GM19023 (cell line): Measurements from ENCODE around the gene KRTAP5-3.
"Not testable (repeated sequence)": the region's sequence is repeated elsewhere in the genome, so short reads cannot be mapped to it uniquely, and the experiment has no call there.

Experiments
- ATAC-seq: cut with Tn5 transposase; IDR thresholded peaks from one replicate; pipeline ENCODE4 v1.9.1; 2021; ENCODE audit warnings: mild to moderate bottlenecking, moderate library complexity; ENCODE audit not compliant: unreplicated experiment

The KRTAP5-3 gene

DNA sequence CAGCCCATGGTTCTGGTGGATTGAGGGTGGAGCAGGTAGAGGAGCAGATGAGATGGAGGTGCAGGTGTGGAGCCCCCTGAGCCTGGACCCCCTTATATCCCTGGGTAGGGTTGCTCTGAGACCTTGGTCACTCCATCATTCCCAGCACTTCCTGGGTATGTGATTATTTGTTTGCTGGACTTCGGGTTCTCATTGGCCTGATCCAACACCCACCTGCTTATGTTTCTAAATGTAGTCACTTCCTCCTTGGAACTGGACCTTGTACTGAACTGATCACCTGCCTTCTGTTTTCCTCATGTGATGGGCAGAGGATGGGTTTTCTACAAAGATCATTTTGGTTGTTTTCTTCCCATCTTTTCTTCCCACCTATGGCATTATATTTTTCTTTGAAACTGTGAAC, 13.8 kb upstream of the KRTAP5-3 start, which contains the start of gene KRTAP5-4:
Gene KRTAP5-4, minus strand, starts transcription at position 53 of the 400 bp plus-strand sequence. Its CDS starts 45 bp downstream, at position 8.
- no peak for ATAC-seq

DNA sequence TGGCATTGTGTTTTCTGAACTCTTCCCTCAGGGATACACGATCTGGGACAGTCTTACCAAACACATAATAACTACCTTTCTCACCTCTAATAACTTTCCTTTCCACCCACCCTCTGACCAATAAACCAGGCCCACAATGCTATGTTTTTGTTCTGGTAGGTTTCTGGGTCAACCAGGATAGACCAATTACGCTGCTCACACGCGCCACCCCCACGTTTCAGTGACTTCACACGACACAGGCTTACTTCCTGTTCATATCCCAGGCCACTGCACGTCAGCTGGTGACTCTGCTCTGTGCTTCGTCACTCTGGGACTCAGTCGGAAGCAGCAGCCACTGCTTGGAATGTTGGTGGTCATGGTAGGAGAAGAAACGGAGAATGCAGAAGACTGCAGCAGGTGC, 11.2 kb upstream of the KRTAP5-3 start:
- no peak for ATAC-seq

DNA sequence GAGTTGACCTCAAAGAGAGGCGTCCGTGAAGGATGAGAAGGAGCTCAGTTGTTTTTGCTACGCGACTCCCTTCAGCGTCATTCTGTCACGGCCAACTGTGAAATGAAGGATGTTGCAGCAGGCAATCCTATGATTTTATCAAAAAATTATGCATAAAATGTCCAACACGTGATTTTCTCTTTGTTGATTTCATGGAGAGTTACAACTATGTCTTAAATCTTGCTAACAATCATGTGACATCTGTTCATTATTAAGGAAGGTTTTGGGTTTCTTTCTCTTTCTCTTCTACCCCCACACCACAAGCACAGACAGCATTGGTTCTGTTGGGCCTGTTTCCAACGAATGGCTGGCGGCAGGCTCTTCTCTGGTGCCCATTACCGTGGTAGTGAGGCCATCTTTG, 10.0 kb upstream of the KRTAP5-3 start:
- ATAC-seq, result no peak

DNA sequence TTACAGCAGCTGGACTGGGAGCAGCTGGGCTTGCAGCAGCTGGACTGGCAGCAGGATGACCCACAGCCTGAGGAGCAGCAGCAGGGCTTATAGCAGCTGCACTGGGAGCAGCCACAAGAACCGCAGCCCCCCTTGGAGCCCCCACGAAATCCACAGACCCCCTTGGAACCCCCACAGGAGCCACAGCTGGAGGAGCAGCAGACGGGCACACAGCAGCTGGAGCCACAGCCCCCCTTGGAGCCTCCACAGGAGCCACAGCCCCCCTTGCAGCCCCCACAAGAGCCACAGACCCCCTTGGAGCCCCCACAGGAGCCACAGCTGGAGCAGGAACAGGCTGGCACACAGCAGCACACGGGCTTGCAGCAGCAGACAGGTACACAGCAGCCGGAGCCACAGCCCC, 362 bp downstream of the KRTAP5-3 start:
- ATAC-seq, result not testable (repeated sequence)

DNA sequence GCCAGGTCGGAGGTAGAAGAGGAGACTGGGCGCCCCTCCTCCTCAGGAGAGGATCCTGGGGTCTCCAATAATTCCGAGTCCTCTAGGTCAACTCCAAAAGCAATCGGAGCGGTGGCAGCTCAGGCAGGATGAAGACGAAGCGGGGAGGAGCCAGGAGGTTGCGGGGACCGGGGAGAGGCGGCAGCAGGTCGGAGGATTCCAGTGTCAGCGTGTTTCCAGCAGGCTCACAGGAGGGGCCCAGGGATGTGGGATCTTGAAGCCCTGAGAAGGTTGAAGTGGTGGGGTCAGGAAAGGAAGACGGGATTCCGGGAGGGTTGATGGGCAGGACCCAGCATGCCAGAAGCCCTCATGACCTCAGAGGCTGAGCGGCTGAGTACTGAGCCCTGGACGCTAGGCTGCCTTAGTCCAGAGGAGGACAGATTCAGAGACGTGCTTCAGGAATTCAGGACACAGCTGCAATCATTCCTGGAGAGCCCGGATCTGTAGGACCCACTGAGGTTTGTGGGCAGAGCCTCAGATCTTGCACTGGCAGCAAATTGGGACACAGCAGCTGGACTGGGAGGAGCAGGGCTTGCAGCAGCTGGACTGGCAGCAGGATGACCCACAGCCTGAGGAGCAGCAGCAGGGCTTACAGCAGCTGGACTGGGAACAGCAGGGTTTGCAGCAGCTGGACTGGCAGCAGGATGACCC, 962 bp downstream of the KRTAP5-3 start:
- not testable (repeated sequence) for ATAC-seq

DNA sequence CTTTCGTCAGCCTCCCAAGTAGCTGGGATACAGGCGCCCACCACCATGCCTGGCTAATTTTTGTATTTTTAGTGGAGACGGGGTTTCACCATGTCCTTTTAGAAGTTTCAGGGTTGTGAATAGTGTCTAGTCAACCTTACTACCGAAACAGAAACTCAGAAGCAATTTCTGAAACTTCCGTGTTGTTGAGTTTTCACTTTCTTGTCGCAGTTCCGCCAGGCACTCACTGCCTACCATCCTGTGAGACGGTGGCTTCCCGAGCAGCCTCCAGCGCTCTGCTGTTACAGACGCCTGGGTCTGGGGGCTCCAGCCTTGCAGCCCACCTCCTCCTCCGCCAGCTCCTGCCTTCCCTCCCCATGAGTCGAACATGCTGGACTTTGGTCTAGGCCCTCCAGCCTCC, 2.3 kb downstream of the KRTAP5-3 start:
- not testable (repeated sequence) for ATAC-seq

DNA sequence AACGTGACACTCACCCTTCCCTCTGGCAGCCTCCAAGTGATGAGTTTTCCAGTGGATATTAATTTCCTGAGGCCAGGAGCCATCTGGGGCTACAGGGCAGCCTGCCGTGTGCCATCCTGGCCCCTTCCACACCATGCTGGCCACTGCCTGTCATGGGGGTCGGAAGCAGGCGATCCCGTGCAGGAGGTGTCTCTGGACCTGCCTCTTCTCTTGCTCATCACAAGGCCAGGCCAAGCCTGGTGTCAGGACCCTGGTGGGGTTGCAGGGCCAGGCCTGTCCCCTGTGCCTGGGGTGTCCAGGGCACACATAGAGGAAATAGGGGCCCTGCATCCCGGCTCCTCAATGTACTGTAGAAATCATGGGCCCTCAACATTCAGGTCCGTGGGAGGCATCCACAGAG, 3.6 kb downstream of the KRTAP5-3 start:
- no peak for ATAC-seq

DNA sequence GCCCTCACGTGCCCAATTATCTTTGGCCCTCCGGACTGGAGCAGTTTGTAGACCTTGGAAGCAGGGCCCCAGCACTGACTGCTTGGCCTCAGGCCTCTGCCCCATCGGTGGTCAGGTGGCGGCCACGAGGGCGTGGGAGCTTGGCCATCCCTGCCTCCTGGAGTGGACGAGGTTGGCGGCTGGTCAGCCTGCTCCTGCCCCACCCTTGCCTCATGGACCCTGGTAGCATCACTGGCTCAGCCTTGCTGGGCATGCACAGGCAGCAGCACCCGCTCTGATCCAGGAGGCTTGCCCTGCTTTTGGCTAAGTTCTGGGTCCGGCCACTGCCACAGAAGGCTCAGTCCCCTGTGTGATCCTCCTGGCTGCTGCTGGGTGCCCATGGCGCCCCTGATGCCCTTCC, 4.1 kb downstream of the KRTAP5-3 start:
- no peak for ATAC-seq

DNA sequence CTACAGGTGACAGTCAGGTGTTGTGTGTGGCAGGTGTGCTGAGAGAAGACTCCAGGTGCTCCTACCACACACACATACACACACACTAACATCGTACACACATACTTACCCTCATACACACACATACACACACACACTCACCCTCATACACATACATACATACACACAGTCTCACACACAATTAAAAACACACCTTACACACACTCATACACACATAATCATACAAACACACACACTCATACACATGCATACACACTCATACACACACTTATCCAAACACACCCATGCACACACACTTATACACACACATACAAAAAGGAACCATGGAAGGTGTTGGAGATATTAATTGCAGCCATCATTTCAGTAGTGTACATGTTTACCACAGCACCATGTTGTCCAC, 4.6 kb downstream of the KRTAP5-3 start:
- ATAC-seq, result no peak

DNA sequence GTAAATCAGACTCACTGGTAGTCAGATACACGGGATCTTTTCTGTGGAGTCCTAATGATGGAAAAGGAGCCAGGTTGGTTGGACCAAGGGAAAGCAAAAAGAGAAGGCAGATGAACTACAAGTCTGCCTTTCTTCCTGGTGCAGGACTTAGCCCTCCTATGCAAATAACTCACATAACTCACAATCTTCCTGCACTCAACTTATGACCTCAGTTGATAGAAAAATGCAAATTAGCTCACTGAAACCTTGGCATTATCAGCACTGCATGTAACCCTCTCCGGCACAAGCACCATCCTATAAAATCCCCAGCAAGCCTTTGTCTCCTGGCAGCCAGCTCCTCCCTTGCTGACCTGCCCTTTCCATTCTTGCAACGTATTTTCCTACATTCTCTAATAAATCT, 6.6 kb downstream of the KRTAP5-3 start:
- not testable (repeated sequence) for ATAC-seq

DNA sequence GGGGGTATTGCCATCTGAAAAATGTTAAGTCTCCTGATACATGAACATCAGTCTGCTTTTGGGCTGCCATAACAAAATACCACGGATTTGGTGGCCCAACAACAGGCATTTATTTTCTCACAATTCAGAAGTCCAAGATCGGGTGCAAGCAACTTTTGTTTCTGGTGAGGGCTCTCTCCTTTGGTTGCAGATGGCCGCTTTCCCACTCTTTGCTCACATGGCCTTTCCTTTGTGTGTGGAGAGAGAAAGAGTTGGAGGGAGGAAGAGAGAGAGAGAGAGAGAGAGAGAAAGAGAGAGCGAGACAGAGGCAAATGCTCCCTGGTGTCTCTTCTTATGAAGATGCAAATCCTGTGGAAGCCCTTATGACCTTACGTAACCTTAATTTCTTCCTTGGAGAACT, 7.6 kb downstream of the KRTAP5-3 start:
- ATAC-seq, result no peak

DNA sequence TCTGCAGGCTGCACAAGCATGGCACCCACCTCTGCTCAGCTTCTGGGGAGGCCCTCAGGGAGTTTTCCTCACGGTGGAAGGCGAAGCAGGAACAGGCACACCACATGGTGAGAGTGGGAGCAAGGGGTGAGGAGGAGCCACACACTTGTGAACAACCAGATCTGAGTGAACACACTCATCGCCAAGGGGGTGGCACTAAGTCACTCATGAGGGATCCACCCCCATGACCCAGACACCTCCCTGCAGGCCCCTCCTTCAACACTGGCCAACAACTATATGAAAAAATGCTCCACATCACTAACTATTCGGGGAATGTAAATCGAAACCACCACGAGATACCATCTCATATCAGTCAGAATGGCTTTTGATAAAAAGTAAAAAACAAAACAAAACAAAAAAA, 9.4 kb downstream of the KRTAP5-3 start:
- ATAC-seq, result no peak

DNA sequence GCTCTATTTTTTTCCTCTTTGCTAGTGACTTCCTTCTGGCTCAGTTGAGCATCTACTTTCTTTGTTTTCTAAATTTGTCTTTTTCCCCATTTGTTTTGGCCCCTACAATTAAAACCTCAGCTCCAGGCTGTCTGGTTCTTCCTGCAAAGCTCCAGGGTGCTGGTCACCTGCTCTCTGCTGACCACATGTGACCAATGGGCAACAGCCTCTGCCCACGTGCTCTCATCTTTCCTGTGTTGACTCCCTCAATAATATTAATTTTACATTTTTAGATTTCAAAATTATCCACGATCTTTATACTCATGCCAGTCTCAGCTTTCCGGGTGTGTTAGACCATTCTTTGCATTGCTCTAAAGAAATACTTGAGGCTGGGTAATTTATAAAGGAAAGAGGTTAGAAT, 9.9 kb downstream of the KRTAP5-3 start:
- not testable (repeated sequence) for ATAC-seq

DNA sequence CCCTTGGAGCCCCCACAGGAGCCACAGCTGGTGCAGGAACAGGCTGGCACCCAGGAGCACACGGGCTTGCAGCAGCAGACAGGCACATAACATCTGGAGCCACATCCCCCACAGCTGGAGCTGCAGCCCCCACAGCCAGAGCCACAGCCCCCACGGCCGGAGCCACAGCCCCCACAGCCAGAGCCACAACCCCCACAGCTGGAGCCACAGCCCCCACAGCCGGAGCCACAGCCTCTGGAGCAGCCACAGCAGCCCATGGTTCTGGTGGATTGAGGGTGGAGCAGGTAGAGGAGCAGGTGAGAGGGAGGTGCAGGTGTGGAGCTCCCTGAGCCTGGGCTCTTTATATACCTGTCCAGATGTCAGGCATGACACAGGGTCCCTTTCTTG, 10.3 kb downstream of the KRTAP5-3 start, which contains the start of gene KRTAP5-2:
Gene KRTAP5-2, minus strand, starts transcription at position 301 of the 387 bp plus-strand sequence. Its CDS starts 44 bp downstream, at position 257.
- ATAC-seq, result no peak

DNA sequence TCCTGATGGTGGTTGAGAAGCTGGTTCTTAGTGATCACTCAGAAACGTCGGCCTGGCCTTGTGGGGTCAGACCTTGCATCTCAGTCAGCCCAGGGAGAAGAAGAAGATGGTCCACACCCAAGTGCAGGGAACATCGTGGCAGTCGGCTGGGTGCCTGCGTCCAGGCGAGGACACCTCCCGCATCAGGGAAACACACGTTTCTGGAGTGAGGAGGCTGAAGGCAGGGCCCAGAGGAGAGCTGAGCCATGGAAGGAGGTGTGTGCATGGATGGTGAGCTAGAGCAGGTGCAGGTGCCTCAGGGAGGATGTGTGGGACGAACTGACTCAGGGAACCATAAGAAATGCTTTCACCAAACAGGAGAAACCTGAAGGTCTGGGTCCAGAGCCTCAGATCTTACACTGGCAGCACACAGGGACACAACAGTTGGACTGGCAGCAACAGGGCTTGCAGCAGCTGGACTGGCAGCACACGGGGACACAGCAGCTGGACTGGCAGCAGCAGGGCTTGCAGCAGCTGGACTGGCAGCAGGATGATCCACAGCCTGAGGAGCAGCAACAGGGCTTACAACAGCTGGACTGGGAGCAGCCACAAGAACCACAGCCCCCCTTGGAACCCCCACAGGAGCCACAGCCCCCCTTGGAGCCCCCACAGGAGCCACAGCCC, 10.8 kb downstream of the KRTAP5-3 start:
- ATAC-seq, result no peak

DNA sequence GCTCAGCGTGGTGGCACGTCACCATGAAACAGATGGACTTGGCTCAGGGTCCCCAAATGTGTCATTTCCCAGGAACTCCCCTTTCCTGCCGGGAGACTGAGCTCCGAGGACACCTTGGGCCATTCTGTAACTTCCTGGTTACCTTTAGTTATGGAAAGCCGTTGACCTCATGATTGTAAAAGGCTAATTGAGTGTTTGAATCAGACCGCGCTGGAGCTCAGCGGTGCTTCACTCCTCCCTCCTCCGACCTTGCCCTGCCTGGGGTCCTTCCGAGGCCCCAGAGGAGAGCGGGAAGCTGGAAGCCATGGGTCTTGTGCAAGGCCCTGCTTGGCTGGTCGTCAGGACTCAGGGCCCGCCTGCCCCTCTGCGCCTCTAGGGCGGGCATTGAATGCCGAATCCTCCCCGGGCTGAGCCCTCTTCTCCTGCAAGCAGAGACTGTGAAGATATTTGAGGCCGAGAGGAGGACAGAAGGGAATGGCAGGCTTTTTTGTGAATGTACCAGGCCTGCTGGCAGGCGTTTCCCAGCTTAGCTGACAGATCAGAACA, 11.6 kb downstream of the KRTAP5-3 start:
- ATAC-seq, result not testable (repeated sequence)

DNA sequence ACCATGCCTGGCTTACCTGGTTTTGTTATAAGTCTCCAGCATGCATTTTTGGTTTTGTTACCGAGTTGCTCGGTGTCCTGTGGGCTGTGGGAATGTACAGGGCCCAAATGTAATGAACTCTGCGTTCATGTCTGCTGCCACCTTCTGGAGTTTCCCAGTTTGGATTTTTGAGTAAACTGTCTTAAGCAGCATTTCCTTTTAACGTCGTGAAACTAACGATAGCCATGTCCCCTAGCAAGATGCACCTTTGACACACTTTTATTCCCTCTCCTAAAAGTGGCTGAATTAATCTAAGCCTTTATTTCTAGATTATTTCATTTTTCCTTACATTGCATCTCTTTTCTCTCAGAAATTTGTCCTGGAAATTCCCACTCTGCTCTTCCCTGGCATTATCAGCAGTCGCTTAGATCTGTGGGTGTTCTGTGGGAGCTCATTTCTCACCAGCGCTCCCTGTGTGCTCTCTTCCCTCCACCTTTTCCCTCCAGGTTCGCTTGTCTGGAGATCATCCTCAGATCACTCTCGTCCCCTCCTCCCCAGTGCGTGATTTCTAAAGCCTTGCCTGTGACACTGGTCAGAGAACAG, 12.2 kb downstream of the KRTAP5-3 start:
- ATAC-seq, result not testable (repeated sequence)

DNA sequence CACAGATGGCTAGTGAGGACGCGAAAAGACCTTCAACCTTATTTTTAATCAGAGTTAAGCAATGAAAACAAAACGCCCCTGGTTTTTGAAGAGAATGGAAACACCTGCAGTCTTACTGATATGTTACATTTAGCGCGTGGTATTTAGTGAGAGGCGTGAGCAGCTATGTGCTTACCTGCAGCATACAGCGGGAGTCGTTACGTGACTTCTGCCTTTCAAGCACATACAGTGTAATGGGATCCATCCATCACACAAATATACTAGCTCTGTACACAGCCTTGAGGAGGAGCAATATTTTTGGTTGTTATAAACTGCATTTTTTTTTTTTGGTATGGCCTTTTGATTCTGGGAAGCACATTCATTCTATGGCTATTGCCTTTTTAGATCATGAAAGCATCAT, 15.6 kb downstream of the KRTAP5-3 start:
- no peak for ATAC-seq

DNA sequence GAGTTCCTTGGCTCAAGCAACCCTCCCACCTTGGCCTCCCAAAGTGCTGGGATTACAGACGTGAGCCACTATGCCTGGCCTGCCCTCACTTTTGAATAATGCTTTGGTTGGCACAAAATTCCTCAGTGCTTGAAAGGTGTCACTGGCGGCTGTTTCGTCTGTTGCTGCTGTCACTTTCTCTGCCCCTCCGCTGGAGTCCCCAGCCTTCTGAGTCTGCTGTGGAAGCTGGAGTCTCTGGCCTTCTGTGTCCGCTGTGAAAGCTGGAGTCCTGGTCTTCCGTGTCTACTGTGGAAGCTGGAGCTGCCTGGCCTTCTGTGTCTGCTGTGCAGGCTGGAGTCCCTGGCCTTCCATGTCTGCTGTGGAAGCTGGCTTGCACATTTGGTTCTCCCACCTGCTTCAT, 18.3 kb downstream of the KRTAP5-3 start:
- no peak for ATAC-seq

DNA sequence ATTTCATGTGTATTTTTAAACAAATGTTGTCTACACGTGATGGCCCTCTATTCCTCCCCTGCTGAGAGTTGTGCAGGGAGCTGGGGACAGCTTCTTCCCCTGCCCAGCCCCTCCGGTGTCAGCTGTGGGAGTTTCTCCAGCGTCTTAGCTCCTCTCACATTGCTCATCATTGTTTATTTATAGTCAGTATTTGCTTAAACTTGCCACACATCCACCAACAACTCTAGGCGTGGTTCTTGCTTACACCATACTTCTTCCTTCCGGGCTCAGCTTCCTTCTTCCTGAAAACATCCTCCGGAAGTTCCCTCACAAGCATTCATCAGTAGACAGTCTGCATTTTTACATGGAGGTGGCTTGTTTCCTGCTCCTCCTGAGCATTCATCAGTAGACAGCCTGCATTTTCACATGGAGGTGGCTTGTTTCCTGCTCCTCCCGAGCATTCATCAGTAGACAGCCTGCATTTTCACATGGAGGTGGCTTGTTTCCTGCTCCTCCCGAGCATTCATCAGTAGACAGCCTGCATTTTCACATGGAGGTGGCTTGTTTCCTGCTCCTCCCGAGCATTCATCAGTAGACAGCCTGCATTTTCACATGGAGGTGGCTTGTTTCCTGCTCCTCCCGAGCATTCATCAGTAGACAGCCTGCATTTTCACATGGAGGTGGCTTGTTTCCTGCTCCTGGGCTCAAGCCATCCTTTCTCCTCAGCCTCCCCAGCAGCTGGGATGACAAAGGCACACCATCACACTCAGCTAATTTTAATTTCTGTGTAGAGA, 18.9 kb downstream of the KRTAP5-3 start:
- ATAC-seq, result not testable (repeated sequence)

DNA sequence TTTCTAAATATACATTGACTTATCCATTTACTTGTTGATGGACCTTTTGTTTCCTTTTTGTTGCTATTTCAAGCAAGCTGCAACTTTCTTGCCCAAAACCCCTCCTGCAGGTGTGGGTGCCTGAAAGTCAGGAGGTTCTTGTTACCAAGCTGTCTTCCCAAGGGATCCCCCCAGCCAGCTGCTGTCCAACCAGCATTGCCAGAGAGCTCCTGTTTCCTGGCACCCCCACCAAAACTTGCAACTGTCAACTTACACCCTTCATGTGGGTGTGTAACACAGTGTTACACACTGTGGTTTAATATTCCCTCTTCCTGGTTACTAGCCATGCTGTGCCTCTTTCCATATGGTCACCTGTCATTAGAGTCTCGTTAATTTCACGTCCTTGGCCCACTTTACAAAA, 21.6 kb downstream of the KRTAP5-3 start:
- no peak for ATAC-seq
